Measurements from ENCODE around the gene CENPP.

- TF ChIP-seq CTCF (IDR thresholded peaks at IDR 0.05; ENCODE audit: insufficient read depth, low read depth, low read length) (no peak), EZH2 (IDR thresholded peaks at IDR 0.05; ENCODE audit: insufficient read depth, low read length) (no peak)
These were observed 199.1 kb downstream of the CENPP start for GRCh38 chr9:92524881-92525280.

Data from astrocyte (in vitro differentiated cells and primary cell).